Tibial artery (tissue), 4 donors: Measurements from ENCODE around the gene LASP1NB.
A peak's percentile ranks its signal among the peaks of the same experiment; 100 is the strongest.

Source experiments
- DNase-seq, 2 donors: peaks; one replicate each; pipeline ENCODE4 v3.0.0-alpha.2; 2019
- H3K27ac ChIP-seq, 2 donors: fragments of 200-600 bp; sonication (generic) in 1 of 2; 1 replicate in 1 of 2; 2 replicates in 1 of 2; pipeline ENCODE4 v1.5.1; 2018 to 2019; ENCODE audit warnings: mild to moderate bottlenecking in 1 of 2
- H3K27me3 ChIP-seq, 2 donors: fragments of 200-600 bp; sonication (generic) in 1 of 2; one replicate each; pipeline versions ENCODE4 v1.5.1 to v1.6.0; 2016 to 2019
- H3K36me3 ChIP-seq, 3 donors: fragments of 200-600 bp; sonication (generic) in 2 of 3; one replicate each; pipeline ENCODE4 v1.5.1; 2016 to 2019; ENCODE audit warnings: mild to moderate bottlenecking in 2 of 3
- H3K4me1 ChIP-seq, 4 donors: fragments of 200-600 bp; sonication (generic) in 2 of 4; 1 replicate in 3 of 4; 2 replicates in 1 of 4; pipeline ENCODE4 v1.5.1; 2016 to 2019
- H3K4me3 ChIP-seq, 2 donors: fragments of 200-600 bp; sonication (generic) in 1 of 2; 1 replicate in 1 of 2; 2 replicates in 1 of 2; pipeline ENCODE4 v1.5.1; 2018 to 2019; ENCODE audit warnings: mild to moderate bottlenecking in 2 of 2
- H3K9me3 ChIP-seq, 3 donors: fragments of 200-600 bp; sonication (generic) in 1 of 3; one replicate each; pipeline ENCODE4 v1.5.1; 2016 to 2019
- intact Hi-C: fragments of 100-400 bp; cut with DNase I; formaldehyde crosslinking; loops from one replicate; pipeline ENCODE4 v1.15.0; 2023; ENCODE audit warnings: low total_unique reads
- TF ChIP-seq, protein P1 (sequence below), 2 experiments: fragments of 200-600 bp in 1 of 2; fragments of 450-650 bp in 1 of 2; IDR thresholded peaks; one replicate each; pipeline ENCODE4 v1.5.1; 2017 to 2019; ENCODE audit warnings: antibody characterized with exemption in 2 of 2, mild to moderate bottlenecking in 1 of 2, moderate library complexity in 1 of 2

LASP1NB gene

DNA sequence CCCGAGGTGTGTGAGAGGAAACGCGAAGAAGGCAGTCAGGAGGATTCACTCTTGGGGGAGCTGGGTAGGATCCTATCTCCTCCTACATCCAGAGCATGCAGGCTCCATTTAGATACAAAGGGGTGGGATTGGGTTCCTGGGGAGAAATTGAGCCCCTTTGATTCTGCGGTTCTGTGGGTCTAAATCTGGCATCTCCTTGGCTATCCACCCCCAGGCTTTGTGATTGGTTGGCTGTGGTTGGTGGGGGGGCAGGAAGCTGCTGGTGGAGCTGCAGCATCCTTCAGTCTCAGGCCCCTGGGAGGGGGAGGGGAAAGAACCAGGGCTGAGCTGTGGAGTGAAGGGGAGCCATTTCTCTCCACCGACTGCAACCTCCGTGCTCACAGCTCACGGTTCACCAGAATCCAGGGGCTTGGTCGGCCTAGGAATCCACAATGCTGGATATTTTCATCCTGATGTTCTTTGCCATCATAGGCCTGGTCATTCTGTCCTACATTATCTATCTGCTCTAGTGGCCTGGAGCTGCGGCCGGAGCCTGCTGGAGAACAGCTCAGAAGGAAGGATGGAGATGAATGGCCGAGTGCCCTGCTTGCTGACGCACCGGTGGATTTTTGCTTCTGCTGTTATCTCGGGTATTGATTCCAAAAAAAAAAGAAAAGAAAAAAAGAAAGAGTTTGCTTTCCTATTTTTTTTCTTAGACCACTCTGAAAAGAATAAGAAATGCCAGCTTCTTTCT is at the start of gene LASP1NB:
Gene LASP1NB, plus strand, starts transcription at position 352 of the 733 bp plus-strand sequence.
- TF ChIP-seq, protein P1, sequence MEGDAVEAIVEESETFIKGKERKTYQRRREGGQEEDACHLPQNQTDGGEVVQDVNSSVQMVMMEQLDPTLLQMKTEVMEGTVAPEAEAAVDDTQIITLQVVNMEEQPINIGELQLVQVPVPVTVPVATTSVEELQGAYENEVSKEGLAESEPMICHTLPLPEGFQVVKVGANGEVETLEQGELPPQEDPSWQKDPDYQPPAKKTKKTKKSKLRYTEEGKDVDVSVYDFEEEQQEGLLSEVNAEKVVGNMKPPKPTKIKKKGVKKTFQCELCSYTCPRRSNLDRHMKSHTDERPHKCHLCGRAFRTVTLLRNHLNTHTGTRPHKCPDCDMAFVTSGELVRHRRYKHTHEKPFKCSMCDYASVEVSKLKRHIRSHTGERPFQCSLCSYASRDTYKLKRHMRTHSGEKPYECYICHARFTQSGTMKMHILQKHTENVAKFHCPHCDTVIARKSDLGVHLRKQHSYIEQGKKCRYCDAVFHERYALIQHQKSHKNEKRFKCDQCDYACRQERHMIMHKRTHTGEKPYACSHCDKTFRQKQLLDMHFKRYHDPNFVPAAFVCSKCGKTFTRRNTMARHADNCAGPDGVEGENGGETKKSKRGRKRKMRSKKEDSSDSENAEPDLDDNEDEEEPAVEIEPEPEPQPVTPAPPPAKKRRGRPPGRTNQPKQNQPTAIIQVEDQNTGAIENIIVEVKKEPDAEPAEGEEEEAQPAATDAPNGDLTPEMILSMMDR (IDR thresholded peaks at IDR 0.05): no peak
- Histone ChIP-seq H3K36me3 (peaks cover 0 to 3% (median 0%) of the 10 kb centered on the region in 3 donors), H3K4me3 (no peak within 1 kb of the TSS), H3K27ac (peak within 1 kb of the TSS; percentile 68 to 73), H3K9me3 (no peaks in the 10 kb centered on the region), H3K4me1 (peaks cover 2 to 59% (median 44%) of the 10 kb centered on the region in 4 donors), H3K27me3 (no peaks in the 10 kb centered on the region)
- intact Hi-C loops: no loop called here
- peak in 1 of 2 donors; percentile 72 for DNase-seq

DNA sequence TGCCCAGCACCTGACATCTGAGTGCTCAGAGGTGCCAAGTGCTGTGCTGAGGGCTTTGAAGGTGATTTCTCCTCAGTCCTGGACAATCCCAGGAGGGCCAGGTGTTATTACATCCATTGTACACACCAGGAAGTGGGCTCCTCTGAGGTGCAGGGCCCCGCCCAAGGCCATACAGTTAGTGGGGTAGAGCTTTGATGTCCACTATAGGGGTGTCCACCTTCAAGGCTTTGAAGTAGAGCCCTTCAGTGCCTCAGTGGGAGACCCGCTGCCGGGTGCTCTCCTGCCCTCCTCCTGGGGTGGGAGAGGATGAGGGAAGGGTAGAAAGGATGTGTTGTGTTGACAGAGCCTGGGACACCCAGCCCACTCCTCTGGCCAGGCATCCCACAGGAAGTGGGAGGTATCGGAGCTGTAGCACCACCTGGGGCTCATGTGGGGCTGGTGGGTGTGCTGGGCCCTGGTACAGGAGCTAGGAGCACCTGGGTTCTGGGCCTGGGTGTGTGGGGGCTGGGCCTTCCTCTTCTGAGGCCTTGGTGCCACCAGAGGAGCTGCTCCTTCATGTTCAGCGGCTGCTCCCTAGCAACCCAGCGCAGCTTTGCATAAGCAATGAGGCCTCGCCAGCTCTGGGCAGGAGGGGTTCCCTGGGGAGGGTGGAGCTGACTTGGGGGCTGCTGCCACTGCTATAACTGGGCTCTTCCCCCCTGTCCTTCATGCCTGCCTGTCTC is 48.1 kb upstream of the LASP1NB start:
- intact Hi-C loops: loop anchor here (10.0 kb wide), 1 partner anchor 288 kb away; the partner anchor contains the start of gene ARL5C
- TF ChIP-seq, protein P1 (IDR thresholded peaks at IDR 0.05): no peak
- no peaks in the 10 kb centered on the region for H3K9me3 ChIP-seq
- H3K4me3 ChIP-seq: peak overlapping the region in 1 of 2 donors; percentile 19
- peak overlapping the region; percentile 92 to 98 for H3K27ac ChIP-seq
- H3K4me1 ChIP-seq: peaks cover 6 to 100% (median 91%) of the 10 kb centered on the region in 4 donors
- peaks cover 10 to 18% (median 12%) of the 10 kb centered on the region in 3 donors for H3K36me3 ChIP-seq
- no peaks in the 10 kb centered on the region for H3K27me3 ChIP-seq
- no peak for DNase-seq

DNA sequence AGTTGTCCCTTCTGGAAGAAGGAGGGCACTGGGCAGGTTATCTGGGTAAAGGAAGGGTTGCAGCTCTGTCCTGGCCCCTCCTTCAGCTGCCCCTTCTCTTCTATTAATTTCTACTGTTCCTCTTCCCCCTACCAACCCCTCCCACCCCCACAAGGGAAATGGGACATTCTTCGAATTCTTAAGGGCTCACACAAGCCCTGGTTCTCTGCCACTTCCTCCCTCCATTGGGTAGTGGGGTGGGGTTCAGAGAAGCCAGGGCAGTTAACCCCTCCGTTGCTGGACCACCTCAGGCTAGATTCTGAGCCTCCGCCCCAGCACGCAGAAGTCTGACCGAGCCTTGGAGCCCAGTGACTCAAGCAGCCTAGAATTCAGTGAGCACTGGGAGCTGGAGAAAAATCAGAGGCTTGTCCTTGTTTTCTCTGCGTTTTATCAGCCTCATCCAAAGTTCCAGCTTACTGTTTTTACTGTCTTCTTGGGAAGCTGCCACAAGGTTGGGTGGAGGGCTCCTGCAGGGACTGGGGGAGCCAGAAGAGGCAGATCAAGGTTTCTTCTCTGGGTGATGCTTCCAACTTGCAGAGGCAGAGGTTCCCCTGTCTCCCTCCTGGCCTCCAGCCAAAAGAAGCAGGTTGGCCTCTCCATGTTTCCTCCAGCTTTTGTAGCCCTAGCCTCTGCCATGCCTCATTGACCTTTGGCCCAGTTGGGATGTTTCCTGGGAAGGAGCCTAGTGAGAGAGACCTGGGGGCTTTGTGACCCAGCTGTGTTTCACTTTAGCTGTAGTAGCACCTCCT is 45.3 kb upstream of the LASP1NB start:
- no peak for DNase-seq
- TF ChIP-seq, protein P1 (IDR thresholded peaks at IDR 0.05): no peak
- H3K27ac ChIP-seq: peak overlapping the region; percentile 63 to 92
- H3K27me3 ChIP-seq: no peaks in the 10 kb centered on the region
- no peaks in the 10 kb centered on the region for H3K9me3 ChIP-seq
- peaks cover 10 to 26% (median 12%) of the 10 kb centered on the region in 3 donors for H3K36me3 ChIP-seq
- H3K4me3 ChIP-seq: peak overlapping the region in 1 of 2 donors; percentile 2
- peaks cover 0 to 100% (median 91%) of the 10 kb centered on the region in 4 donors for H3K4me1 ChIP-seq
- intact Hi-C loops: loop anchor here (10.0 kb wide), 1 partner anchor 285 kb away; the partner anchor contains the start of gene ARL5C

DNA sequence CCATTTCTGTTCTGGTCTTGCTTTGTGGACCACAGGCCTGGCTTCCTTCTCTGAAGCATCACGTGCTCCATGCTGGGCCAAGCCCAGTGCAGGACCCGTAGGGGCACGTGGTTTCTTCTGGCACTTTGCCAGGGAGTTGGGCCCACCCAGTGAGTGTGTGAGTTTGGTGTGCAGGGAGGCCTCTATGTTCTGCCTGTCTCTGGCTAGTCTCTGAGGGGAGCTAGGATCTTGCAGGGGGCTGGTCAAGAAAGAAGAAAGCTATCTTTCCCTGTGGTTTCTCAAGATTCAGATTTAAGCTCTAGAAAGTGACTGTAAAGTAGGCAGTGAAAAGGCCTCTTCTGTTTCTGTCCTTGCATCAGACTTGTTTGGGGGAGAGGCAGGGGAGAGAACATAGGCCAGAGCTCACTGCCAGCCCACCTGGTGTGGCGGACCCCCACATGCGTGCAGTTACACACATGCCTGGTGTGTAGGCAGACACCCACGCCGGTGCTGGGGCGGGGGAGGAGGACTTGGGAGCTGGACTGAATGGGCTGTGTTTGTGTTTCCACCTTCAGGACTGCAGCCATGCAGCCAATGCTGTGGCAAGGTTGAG is 43.7 kb upstream of the LASP1NB start:
- TF ChIP-seq, protein P1 (IDR thresholded peaks at IDR 0.05): no peak
- DNase-seq: peak; percentile 74 to 84
- H3K27ac ChIP-seq: peak overlapping the region; percentile 63 to 92
- H3K4me3 ChIP-seq: peak overlapping the region in 1 of 2 donors; percentile 8
- intact Hi-C loops: no loop called here
- peaks cover 0 to 100% (median 93%) of the 10 kb centered on the region in 4 donors for H3K4me1 ChIP-seq
- no peaks in the 10 kb centered on the region for H3K27me3 ChIP-seq
- H3K9me3 ChIP-seq: no peaks in the 10 kb centered on the region
- H3K36me3 ChIP-seq: peaks cover 11 to 26% (median 12%) of the 10 kb centered on the region in 3 donors

DNA sequence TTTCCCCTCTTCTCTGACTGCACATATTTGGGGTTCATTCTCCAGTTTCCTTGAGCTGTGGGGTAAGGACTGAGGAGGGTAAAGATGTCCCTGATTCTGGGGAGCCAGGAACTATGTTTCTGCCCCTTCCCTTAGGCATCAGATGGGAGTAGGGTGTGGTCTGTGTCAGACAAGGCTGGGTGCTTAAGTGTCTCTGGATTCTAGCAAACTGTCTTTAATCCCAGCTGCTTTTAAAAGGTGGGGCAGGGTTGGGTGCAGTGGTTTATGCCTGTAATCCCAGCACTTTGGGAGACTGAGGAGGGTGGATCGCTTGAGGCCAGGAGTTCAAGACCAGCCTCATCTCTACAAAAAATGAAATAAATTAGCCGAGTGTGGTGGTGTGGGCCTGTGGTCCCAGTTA is 42.5 kb upstream of the LASP1NB start:
- DNase-seq: no peak
- Histone ChIP-seq H3K4me3 (no peak overlapping the region), H3K4me1 (peaks cover 0 to 100% (median 93%) of the 10 kb centered on the region in 4 donors), H3K36me3 (peaks cover 12 to 34% (median 22%) of the 10 kb centered on the region in 3 donors), H3K27me3 (no peaks in the 10 kb centered on the region), H3K27ac (peak overlapping the region; percentile 63 to 92), H3K9me3 (no peaks in the 10 kb centered on the region)
- intact Hi-C loops: no loop called here
- TF ChIP-seq, protein P1 (IDR thresholded peaks at IDR 0.05): no peak
